NCI-H1048 (cell line): ENCODE results near the gene BASP1.
"Not testable (repeated sequence)": the region's sequence is repeated elsewhere in the genome, so short reads cannot be mapped to it uniquely, and the experiment has no call there.

Source experiments
- DNase-seq: peaks from one replicate; lab custom pipeline; 2025; lab: John Stamatoyannopoulos, UW

The BASP1 gene

GRCh38 chr5:17256171-17256570, 38.7 kb downstream of the BASP1 start:
- no peak for DNase-seq

DNA sequence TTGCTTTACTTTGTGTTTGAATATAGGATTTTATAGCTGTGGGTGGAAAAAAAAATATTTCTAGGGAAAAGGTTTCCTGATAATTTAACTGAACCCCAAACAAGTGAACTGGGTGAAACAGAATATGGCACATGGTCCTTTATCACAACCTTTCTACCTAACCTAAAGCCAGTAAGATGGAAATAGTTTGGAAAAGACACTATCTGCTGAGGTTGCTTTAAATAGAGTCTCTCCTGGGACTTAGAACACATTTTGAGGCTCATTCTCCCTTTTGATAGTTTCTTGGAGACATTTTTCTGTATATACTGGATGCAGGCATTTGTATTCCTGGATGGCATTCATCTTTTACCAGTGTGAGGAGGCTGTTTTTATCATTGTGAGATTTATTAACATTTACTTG, 39.4 kb downstream of the BASP1 start:
- DNase-seq = no peak

DNA sequence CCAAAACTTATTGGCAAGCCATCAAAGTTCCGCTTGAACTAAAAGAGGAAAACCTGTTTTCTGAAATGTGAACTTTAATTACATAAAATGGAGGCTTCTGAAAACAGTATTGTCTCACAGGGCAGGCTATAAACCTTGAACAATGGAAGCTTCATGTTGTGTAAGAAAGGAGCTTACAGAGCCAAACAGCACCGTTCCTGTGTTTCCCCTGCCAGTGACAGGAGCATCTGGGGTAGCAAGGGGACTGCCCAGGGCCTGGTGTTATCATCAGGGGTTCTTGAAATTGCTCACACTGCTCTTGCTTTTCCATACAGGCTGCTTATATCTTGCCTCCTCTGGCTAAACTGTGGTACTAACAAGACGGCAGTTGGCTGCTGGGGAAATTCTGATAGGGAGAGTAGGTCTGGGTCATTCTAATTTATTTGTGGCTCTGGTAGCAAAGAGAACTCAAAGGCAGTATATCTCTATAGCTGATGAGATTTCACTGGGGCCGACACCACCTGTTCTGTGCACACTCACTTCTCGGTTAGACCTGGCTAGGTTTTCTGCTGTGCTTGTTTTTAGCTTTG, 40.4 kb downstream of the BASP1 start:
- DNase-seq = no peak

DNA sequence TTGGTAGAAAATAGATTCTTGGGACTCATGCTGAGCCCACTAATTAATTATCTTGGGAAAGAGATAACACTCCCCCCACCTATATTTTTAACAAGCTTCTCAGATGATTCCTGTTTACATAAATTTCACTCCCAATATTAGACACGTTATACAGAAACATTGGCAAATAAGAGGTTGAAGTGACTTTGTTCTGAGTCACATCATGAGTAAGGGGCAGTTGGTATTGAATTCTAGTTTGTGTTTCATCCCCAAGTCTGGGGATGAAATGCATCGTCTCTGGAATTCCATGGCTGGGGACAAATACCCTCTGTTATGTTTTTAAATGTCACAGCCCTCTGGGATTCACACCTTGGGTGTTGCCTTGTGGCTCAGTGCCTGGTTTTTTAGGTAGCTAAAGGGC, 41.0 kb downstream of the BASP1 start:
- no peak for DNase-seq

DNA sequence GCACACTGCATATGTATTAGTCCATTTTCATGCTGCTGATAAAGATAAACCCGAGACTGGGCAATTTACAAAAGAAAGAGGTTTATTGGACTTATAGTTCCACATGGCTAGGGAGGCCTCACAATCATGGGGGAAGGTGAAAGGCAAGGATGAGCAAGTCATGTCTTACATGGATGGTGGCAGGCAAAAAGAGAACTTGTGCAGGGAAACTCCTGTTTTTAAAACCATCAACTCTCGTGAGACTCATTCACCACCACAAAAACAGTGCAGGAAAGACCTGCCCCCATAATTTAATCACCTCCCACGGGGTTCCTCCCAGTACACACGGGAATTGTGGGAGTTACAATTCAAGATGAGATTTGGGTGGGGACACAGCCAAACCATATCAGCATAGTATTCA, 41.6 kb downstream of the BASP1 start:
- DNase-seq = not testable (repeated sequence)

GRCh38 chr5:17259630-17260257, 42.3 kb downstream of the BASP1 start:
- DNase-seq = no peak

GRCh38 chr5:17260549-17260948, 43.1 kb downstream of the BASP1 start:
- DNase-seq = no peak

DNA sequence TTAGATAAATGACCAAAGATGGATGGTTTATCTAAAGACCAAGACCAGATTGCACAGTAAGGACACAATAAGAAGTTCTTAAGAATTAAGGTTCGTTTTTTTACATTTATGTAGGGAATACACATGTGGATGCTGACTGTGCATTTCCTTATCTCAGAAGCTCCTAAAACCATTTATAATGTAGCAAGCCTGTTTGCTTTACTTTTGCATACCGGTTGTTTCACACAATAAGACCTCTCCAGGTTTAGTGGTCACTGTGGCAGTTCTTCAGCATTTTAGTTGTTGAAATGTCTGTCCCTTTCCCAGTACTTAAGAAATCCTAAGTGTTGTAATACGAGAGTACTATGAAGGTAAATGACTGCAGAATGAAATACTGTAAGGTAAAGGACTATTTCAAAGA, 43.6 kb downstream of the BASP1 start:
- no peak for DNase-seq

DNA sequence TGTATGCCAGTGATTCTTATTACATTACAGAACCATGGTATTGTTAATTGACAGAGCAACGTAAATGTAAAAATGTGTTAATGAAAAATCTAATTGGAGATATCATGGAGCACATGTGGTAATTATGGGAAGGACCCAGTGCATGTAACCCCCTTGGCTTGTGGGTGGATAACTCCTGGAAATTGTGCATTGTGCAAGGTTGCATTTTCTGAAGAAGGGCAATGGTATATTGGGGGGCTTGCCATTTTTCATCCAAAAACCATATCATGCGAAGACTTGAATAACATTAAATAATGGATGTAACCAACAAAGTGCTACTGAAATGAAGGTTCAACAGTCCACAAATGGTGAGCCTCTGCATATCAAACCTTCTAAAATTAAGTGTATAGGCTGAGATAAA, 47.6 kb downstream of the BASP1 start:
- DNase-seq = no peak

DNA sequence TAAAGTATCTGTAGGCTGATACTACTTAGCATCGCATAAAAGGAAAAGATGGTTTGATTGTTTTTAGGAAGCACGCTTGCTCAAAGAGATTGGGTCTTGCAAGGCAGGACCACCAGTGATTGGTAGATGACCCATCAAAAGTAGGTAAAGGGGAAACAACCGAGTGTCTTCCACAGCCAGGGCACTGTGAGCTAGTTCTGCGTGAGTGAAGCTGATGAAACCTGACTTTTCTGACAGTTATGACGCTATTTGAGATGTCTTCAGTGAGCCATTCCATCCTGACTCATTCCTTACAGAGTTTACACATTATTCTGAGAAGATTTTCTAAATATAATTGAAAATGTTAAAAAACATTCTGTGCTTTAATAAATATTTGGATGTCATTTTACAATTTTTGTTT, 49.7 kb downstream of the BASP1 start:
- no peak for DNase-seq

DNA sequence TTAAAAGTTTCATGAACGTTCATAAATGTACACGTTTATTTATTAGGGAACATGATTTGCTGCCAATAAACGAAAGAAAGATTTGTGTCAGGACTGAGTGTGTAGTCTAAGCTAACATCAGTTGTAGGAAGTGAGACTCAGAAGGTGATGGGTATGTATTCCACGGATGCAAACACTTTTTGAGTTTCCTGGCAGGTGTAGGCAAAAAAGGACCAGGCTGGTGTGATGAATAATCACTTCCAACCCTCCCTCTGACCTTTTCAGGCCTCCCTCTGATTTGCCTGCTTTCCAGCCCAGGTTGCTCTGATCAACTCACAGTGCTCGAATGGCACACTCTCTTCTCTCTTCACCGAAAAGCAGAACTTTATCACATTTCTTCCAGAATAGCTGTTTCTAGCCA, 51.8 kb downstream of the BASP1 start:
- no peak for DNase-seq

DNA sequence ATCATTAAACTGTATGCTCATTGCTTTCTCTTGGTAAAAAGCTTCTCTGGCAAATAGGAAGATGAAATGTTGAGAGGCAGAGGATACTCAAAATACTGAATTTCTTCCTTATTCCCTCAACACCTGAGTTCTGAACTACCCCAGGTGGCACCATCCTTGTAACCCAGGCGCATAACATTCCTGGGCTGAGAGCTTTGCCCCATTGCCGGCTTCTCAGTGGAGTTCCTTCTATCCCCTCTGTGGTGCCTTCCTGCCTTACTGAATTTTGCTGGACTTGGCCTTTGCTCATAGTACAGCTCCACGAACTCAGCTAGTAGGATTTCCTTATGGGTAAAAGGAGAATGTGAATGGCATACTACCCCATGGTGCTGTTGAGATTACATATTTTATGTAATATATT, 54.7 kb downstream of the BASP1 start:
- DNase-seq = no peak

DNA sequence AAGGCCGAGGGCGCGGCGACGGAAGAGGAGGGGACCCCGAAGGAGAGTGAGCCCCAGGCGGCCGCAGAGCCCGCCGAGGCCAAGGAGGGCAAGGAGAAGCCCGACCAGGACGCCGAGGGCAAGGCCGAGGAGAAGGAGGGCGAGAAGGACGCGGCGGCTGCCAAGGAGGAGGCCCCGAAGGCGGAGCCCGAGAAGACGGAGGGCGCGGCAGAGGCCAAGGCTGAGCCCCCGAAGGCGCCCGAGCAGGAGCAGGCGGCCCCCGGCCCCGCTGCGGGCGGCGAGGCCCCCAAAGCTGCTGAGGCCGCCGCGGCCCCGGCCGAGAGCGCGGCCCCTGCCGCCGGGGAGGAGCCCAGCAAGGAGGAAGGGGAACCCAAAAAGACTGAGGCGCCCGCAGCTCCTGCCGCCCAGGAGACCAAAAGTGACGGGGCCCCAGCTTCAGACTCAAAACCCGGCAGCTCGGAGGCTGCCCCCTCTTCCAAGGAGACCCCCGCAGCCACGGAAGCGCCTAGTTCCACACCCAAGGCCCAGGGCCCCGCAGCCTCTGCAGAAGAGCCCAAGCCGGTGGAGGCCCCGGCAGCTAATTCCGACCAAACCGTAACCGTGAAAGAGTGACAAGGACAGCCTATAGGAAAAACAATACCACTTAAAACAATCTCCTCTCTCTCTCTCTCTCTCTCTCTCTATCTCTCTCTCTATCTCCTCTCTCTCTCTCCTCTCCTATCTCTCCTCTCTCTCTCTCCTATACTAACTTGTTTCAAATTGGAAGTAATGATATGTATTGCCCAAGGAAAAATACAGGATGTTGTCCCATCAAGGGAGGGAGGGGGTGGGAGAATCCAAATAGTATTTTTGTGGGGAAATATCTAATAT, 58.1 kb downstream of the BASP1 start:
- DNase-seq = no peak

DNA sequence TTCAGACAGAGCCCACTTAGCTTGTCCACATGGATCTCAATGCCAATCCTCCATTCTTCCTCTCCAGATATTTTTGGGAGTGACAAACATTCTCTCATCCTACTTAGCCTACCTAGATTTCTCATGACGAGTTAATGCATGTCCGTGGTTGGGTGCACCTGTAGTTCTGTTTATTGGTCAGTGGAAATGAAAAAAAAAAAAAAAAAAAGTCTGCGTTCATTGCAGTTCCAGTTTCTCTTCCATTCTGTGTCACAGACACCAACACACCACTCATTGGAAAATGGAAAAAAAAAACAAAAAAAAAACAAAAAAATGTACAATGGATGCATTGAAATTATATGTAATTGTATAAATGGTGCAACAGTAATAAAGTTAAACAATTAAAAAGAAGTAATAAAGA, 59.0 kb downstream of the BASP1 start:
- DNase-seq = no peak

GRCh38 chr5:17277907-17278306, 60.5 kb downstream of the BASP1 start:
- DNase-seq = no peak

- no peak for DNase-seq
Observed at GRCh38 chr5:17278931-17279330, 61.5 kb downstream of the BASP1 start.

GRCh38 chr5:17279487-17279886, 62.1 kb downstream of the BASP1 start:
- no peak for DNase-seq

GRCh38 chr5:17282283-17283120, 65.1 kb downstream of the BASP1 start:
- DNase-seq = no peak

DNA sequence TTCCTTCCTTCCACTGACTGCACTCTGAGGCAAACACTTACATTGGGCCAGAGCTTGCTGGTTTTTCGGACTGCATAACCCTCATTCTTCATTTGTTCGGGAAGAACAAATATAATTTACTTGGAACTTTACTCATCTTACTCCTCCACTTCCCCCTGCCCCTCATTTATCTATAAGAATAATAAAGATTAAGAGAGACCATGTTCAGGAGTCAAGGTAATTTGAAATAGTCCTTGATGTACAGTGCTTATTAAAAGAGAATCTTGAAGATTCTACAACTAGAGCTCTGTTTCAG, 65.6 kb downstream of the BASP1 start:
- DNase-seq = no peak

GRCh38 chr5:17287501-17288155, 70.2 kb downstream of the BASP1 start:
- no peak for DNase-seq

GRCh38 chr5:17288570-17288969, 71.1 kb downstream of the BASP1 start:
- DNase-seq = no peak
